D721Med (cell line): ENCODE measurements around the gene GFM2.

Experiments used
- DNase-seq: peaks from one replicate; pipeline ENCODE4 v3.0.0; 2011; ENCODE audit warnings: low spot score; ENCODE audit not compliant: insufficient read length
- FAIRE-seq: peaks from 2 replicates; lab custom pipeline; 2011; peaks lifted over from hg19 to GRCh38; lab: Jason Lieb, UNC
- CTCF ChIP-seq: IDR thresholded peaks from 2 replicates; pipeline ENCODE4 v1.5.1; 2012; ENCODE audit warnings: mild to moderate bottlenecking, control low read depth; ENCODE audit not compliant: insufficient read depth; ENCODE audit errors: missing control alignments

GFM2 gene

GRCh38 chr5:74787424-74787823 lies 20.5 kb upstream of the GFM2 start:
- DNase-seq, result no peak
- FAIRE-seq, result no peak
- no peak for TF ChIP-seq CTCF

- no peak for DNase-seq
- TF ChIP-seq CTCF, result no peak
- FAIRE-seq, result no peak
Measured at GRCh38 chr5:74786851-74787250, 19.9 kb upstream of the GFM2 start.

- no peak for TF ChIP-seq CTCF
- FAIRE-seq (no peak), DNase-seq (no peak)
Measured at GRCh38 chr5:74778609-74779008, 11.7 kb upstream of the GFM2 start.

- no peak for FAIRE-seq
- DNase-seq, result no peak
- no peak for TF ChIP-seq CTCF
Measured at GRCh38 chr5:74772359-74772758, 5.4 kb upstream of the GFM2 start.

GRCh38 chr5:74767579-74767913 lies 629 bp upstream of the GFM2 start:
- no peak for FAIRE-seq

GRCh38 chr5:74766418-74766848 lies 484 bp downstream of the GFM2 start:
- FAIRE-seq, result no peak
- peak; percentile 28 for DNase-seq
- TF ChIP-seq CTCF, result peak; percentile 48

More at GRCh38 chr5:74767579-74767913, 629 bp upstream of the GFM2 start:
- no peak for TF ChIP-seq CTCF
- no peak for DNase-seq

GRCh38 chr5:74765929-74766328 lies 988 bp downstream of the GFM2 start:
- FAIRE-seq (no peak), DNase-seq (no peak)
- no peak for TF ChIP-seq CTCF
